OCI-M1 (cell line): Measurements from ENCODE around the gene FHOD3.
"Not testable (repeated sequence)": the region's sequence is repeated elsewhere in the genome, so short reads cannot be mapped to it uniquely, and the experiment has no call there.

Source experiments
- DNase-seq: peaks from one replicate; lab custom pipeline; 2025; lab: John Stamatoyannopoulos, UW

Gene FHOD3

GRCh38 chr18:36551274-36551673 lies 253.8 kb downstream of the FHOD3 start:
- not testable (repeated sequence) for DNase-seq

- no peak for DNase-seq
Measured at GRCh38 chr18:36558234-36558633, 260.7 kb downstream of the FHOD3 start.

- no peak for DNase-seq
Measured at GRCh38 chr18:36559149-36559857, 261.8 kb downstream of the FHOD3 start.

GRCh38 chr18:36560187-36560586 lies 262.7 kb downstream of the FHOD3 start:
- no peak for DNase-seq

- DNase-seq, result no peak
Measured at GRCh38 chr18:36561046-36561445, 263.5 kb downstream of the FHOD3 start.

- DNase-seq, result no peak
Measured at GRCh38 chr18:36564841-36565240, 267.3 kb downstream of the FHOD3 start.

GRCh38 chr18:36567800-36568199 lies 270.3 kb downstream of the FHOD3 start:
- DNase-seq, result no peak

- no peak for DNase-seq
Measured at GRCh38 chr18:36568487-36568886, 271.0 kb downstream of the FHOD3 start.

- peak; percentile 67 for DNase-seq
Measured at GRCh38 chr18:36572135-36572856, 274.8 kb downstream of the FHOD3 start.

GRCh38 chr18:36576339-36576738 lies 278.8 kb downstream of the FHOD3 start:
- DNase-seq, result peak; percentile 9

- DNase-seq, result no peak
Measured at GRCh38 chr18:36578871-36579710, 281.6 kb downstream of the FHOD3 start.

- no peak for DNase-seq
Measured at GRCh38 chr18:36580266-36580665, 282.8 kb downstream of the FHOD3 start.

- no peak for DNase-seq
Measured at GRCh38 chr18:36580874-36581750, 283.6 kb downstream of the FHOD3 start.

GRCh38 chr18:36582988-36583745 lies 285.7 kb downstream of the FHOD3 start:
- peak; percentile 3 for DNase-seq

- DNase-seq, result no peak
Measured at GRCh38 chr18:36589857-36590543, 292.5 kb downstream of the FHOD3 start.

GRCh38 chr18:36590621-36591580 lies 293.4 kb downstream of the FHOD3 start:
- DNase-seq, result no peak

- no peak for DNase-seq
Measured at GRCh38 chr18:36592282-36592681, 294.8 kb downstream of the FHOD3 start.

GRCh38 chr18:36593001-36593400 lies 295.5 kb downstream of the FHOD3 start:
- DNase-seq, result no peak

- DNase-seq, result no peak
Measured at GRCh38 chr18:36593641-36594040, 296.1 kb downstream of the FHOD3 start.
